GM12878 (cell line): Measurements from ENCODE around the gene LEMD1. TPM values are rescaled to one million over a fixed set of nuclear protein-coding genes. Genes with fewer than 3 reads are reported as not detected.

Experiments
- ATAC-seq: fragments of 200-7000 bp; cut with Tn5 transposase; 3 replicates; pipeline ENCODE4 v1.9.1; 2020; ENCODE audit warnings: mild to moderate bottlenecking, moderate library complexity
- BruUV-seq: library from RNA; stranded (reverse); fragments of 400-500 nt; replicated peaks from 2 replicates; lab custom pipeline; 2021; lab: Mats Ljungman, UMichigan
- CTCF ChIA-PET: fragments of 300-600 bp; sonication (Branson Sonifier 250); formaldehyde crosslinking; extraction: SDS; loops from one replicate; lab custom pipeline; 2021; ENCODE audit warnings: inconsistent platforms; lab: Yijun Ruan, JAX
- POLR2A ChIA-PET: fragments of 350-600 bp; formaldehyde crosslinking; extraction: SDS; loops from one replicate; lab custom pipeline; 2021; ENCODE audit warnings: inconsistent platforms; lab: Charles Lee
- RAD21 ChIA-PET: fragments of 300-600 bp; sonication (Branson Sonifier 250); formaldehyde crosslinking; loops from one replicate; lab custom pipeline; 2023; ENCODE audit warnings: antibody characterized with exemption; ENCODE audit not compliant: unreplicated experiment; lab: Charles Lee
- SMC1A ChIA-PET: fragments of 300-600 bp; sonication (Branson Sonifier 250); formaldehyde crosslinking; loops from one replicate; lab custom pipeline; 2023; ENCODE audit not compliant: unreplicated experiment, uncharacterized antibody; lab: Charles Lee
- DNase-seq: peaks from one replicate; pipeline ENCODE4 v3.0.0-alpha.2; 2011; ENCODE audit warnings: low read depth, low spot score
- FAIRE-seq: peaks from 3 replicates; lab custom pipeline; 2011; peaks lifted over from hg19 to GRCh38; lab: Jason Lieb, UNC
- H2AFZ ChIP-seq: 2 replicates; pipeline ENCODE4 v1.6.0; 2011; ENCODE audit warnings: low read depth, low read length, control low read depth; ENCODE audit not compliant: control insufficient read depth
- H3K27ac ChIP-seq: 2 replicates; pipeline ENCODE4 v1.5.1; 2011; ENCODE audit warnings: control low read depth; ENCODE audit not compliant: control insufficient read depth, insufficient read depth
- H3K27me3 ChIP-seq, 2 experiments: replicated peaks in 1 of 2; 2 replicates each; pipeline versions ENCODE4 v1.6.0 to v1.6.1; 2011; ENCODE audit warnings: low read length in 1 of 2; ENCODE audit not compliant: control insufficient read depth in 2 of 2, insufficient read depth in 2 of 2
- H3K36me3 ChIP-seq, 2 experiments: 2 replicates each; pipeline ENCODE4 v1.5.1; 2011; ENCODE audit warnings: low read length in 1 of 2; ENCODE audit not compliant: control insufficient read depth in 2 of 2, insufficient read depth in 2 of 2
- H3K4me1 ChIP-seq: 2 replicates; pipeline ENCODE4 v1.6.1; 2011; ENCODE audit warnings: mild to moderate bottlenecking, low read length, moderate library complexity, mixed read lengths; ENCODE audit not compliant: control insufficient read depth, insufficient read depth
- H3K4me2 ChIP-seq: 2 replicates; pipeline ENCODE4 v1.6.0; 2011; ENCODE audit warnings: control low read depth; ENCODE audit not compliant: control insufficient read depth, insufficient read depth
- H3K4me3 ChIP-seq: fragments of 200-600 bp; sonication (generic); 2 replicates; pipeline ENCODE4 v1.5.1; 2016
- H3K79me2 ChIP-seq: 2 replicates; pipeline ENCODE4 v1.6.0; 2011; ENCODE audit warnings: low read length; ENCODE audit not compliant: control insufficient read depth, insufficient read depth
- H3K9ac ChIP-seq: 2 replicates; pipeline ENCODE4 v1.8.0; 2011; ENCODE audit warnings: low read length, control low read depth, mixed read lengths; ENCODE audit not compliant: control insufficient read depth, insufficient read depth
- H3K9me3 ChIP-seq: replicated peaks from 3 replicates; pipeline ENCODE4 v1.5.1; 2011; ENCODE audit warnings: mild to moderate bottlenecking, low read length; ENCODE audit not compliant: control insufficient read depth, insufficient read depth
- H4K20me1 ChIP-seq: 2 replicates; pipeline ENCODE4 v1.6.0; 2011; ENCODE audit not compliant: control insufficient read depth, insufficient read depth
- BCL11A ChIP-seq: IDR thresholded peaks from 2 replicates; pipeline ENCODE4 v1.6.1; 2011; ENCODE audit warnings: low read depth, low read length
- CHD1 ChIP-seq: IDR thresholded peaks from 2 replicates; pipeline ENCODE4 v1.6.1; 2012; ENCODE audit warnings: low read depth, low read length, improper control_type of control experiment
- CUX1 ChIP-seq: IDR thresholded peaks from 2 replicates; pipeline ENCODE4 v1.6.1; 2012; ENCODE audit warnings: improper control_type of control experiment, low read depth, low read length; ENCODE audit not compliant: insufficient replicate concordance
- EED ChIP-seq: sonication (generic); IDR thresholded peaks from 2 replicates; pipeline ENCODE4 v1.6.1; 2016; ENCODE audit warnings: antibody characterized with exemption, low read depth
- NFYA ChIP-seq: IDR thresholded peaks from 2 replicates; pipeline ENCODE4 v1.6.1; 2011; ENCODE audit warnings: low read depth, mild to moderate bottlenecking, low read length, improper control_type of control experiment, borderline replicate concordance
- YY1 ChIP-seq: IDR thresholded peaks from 2 replicates; pipeline ENCODE4 v1.6.1; 2011; ENCODE audit warnings: low read depth, mild to moderate bottlenecking, low read length
- ZBTB11 ChIP-seq: fragments of 450-650 bp; formaldehyde crosslinking; IDR thresholded peaks from 2 replicates; pipeline ENCODE4 v1.5.0; 2022; ENCODE audit warnings: mild to moderate bottlenecking, missing genetic modification characterization
- ZNF622 ChIP-seq: fragments of 450-650 bp; IDR thresholded peaks from 2 replicates; pipeline ENCODE4 v1.6.1; 2017; ENCODE audit warnings: mild to moderate bottlenecking, inconsistent platforms
- WGBS: methylation state at CpG from one replicate; pipeline ENCODE4 v1.1.6; 2016; ENCODE audit warnings: low lambda C conversion rate; ENCODE audit not compliant: insufficient replicate concordance, insufficient coverage; ENCODE audit errors: missing lambda C conversion rate; 5-methylcytosine and 5-hydroxymethylcytosine counted together
- in situ Hi-C: fragments of 300-500 bp; cut with MboI; formaldehyde crosslinking; loops from 9 replicates; pipeline ENCODE4 v1.14.3; 2018; ENCODE audit warnings: mixed read lengths
- intact Hi-C: fragments of 100-400 bp; cut with micrococcal nuclease; formaldehyde crosslinking; loops from one replicate; pipeline ENCODE4 v1.14.2; 2022; ENCODE audit not compliant: unreplicated experiment
- polyA plus RNA-seq, 11 experiments: library from polyadenylated mRNA; depleted of rRNA in 4 of 11; unstranded in 6 of 11; stranded (reverse) in 5 of 11; fragments of >200 nt; fragmentation: Nextera tagmentation in 4 of 11; fragmentation: Illumina TruSeq in 1 of 11; extraction: Ambion mirVana in 4 of 11; extraction: Trizol in 1 of 11; gene quantifications; 1 replicate in 1 of 11; 2 replicates in 10 of 11; pipeline versions ENCODE4 v1.2.1 to v1.2.3, GENCODE V29; 2011 to 2016; ENCODE audit warnings: inconsistent platforms in 2 of 11, missing spikeins in 2 of 11, low read depth in 1 of 11
- total RNA-seq, 4 experiments: library from RNA; depleted of rRNA in 3 of 4; stranded (reverse); fragments of >200 nt in 3 of 4; fragmentation: Illumina TruSeq in 1 of 4; extraction: Trizol in 1 of 4; gene quantifications; 2 replicates each; pipeline versions ENCODE4 v1.2.1 to v1.2.3, GENCODE V29; 2013 to 2021
- TF ChIP-seq, protein P1 (sequence below): fragments of 450-650 bp; IDR thresholded peaks from 2 replicates; pipeline ENCODE4 v1.6.1; 2017; ENCODE audit warnings: mild to moderate bottlenecking, moderate library complexity

Gene LEMD1
- total and polyA plus RNA-seq, 10 of the 15 experiments (the other 5 are each of a cell fraction or from before 2014, with no cell fraction given) = 0.19 to 1.2 (median 0.26) TPM; not detected in 7

DNA sequence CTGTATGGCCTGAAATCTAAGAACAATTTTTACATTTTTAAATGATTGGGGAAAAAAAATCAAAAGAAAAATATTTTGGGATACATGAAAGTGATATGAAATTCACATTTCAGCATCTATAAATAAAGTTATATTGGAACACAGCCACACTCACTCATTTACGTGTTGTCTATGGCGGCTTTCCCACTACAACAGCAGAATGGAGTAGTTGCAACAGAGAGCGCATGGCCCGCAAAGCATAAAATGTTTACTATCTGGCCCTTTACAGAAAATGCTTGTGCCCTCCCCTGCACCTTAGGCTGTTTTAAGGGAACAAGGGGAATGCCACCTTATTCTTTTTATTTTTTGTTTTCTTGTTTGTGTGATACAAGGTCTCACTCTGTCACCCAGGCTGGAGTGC is 68.7 kb downstream of the LEMD1 start:
- in situ Hi-C loops = no loop called here
- 67% methylated on average over 4 of the region's 4 CpGs for WGBS
- no peak overlapping the region for H3K4me2 ChIP-seq
- intact Hi-C loops = no loop called here
- peaks cover 0 to 8% of the 10 kb centered on the region in 2 experiments; a peak in 3 of 4 replicates for H3K27me3 ChIP-seq
- FAIRE-seq = no peak
- ATAC-seq = no peak
- H4K20me1 ChIP-seq = no peaks in the 10 kb centered on the region
- no peaks in the 10 kb centered on the region for H3K9me3 ChIP-seq
- ChIA-PET RAD21 (interaction anchor here (1.3 to 2.5 kb wide), 10 partner anchors 9 to 305 kb away, joined by 3 to 29 read pairs (median 10); no protein-coding TSS in a partner anchor), POLR2A (no interaction called here), CTCF (interaction anchor here (1.2 to 5.8 kb wide), 26 partner anchors 10 to 279 kb away, joined by 3 to 167 read pairs (median 7); no protein-coding TSS in a partner anchor), SMC1A (interaction anchor here (1.1 to 5.6 kb wide), 12 partner anchors 14 to 173 kb away, joined by 3 to 107 read pairs (median 11); no protein-coding TSS in a partner anchor)
- H3K27ac ChIP-seq = no peak overlapping the region
- no TSS peak for BruUV-seq
- no peak for DNase-seq
- H3K4me3 ChIP-seq = no peak overlapping the region
- no peak overlapping the region for H3K9ac ChIP-seq
- no peaks in the 10 kb centered on the region for H3K4me1 ChIP-seq
- no peak overlapping the region for H2AFZ ChIP-seq
- no peaks in the 10 kb centered on the region for H3K36me3 ChIP-seq
- no peaks in the 10 kb centered on the region for H3K79me2 ChIP-seq
- TF ChIP-seq BCL11A = no peak
- TF ChIP-seq EED = no peak
- TF ChIP-seq ZNF622 = no peak
- TF ChIP-seq CHD1 = no peak
- TF ChIP-seq, protein P1, sequence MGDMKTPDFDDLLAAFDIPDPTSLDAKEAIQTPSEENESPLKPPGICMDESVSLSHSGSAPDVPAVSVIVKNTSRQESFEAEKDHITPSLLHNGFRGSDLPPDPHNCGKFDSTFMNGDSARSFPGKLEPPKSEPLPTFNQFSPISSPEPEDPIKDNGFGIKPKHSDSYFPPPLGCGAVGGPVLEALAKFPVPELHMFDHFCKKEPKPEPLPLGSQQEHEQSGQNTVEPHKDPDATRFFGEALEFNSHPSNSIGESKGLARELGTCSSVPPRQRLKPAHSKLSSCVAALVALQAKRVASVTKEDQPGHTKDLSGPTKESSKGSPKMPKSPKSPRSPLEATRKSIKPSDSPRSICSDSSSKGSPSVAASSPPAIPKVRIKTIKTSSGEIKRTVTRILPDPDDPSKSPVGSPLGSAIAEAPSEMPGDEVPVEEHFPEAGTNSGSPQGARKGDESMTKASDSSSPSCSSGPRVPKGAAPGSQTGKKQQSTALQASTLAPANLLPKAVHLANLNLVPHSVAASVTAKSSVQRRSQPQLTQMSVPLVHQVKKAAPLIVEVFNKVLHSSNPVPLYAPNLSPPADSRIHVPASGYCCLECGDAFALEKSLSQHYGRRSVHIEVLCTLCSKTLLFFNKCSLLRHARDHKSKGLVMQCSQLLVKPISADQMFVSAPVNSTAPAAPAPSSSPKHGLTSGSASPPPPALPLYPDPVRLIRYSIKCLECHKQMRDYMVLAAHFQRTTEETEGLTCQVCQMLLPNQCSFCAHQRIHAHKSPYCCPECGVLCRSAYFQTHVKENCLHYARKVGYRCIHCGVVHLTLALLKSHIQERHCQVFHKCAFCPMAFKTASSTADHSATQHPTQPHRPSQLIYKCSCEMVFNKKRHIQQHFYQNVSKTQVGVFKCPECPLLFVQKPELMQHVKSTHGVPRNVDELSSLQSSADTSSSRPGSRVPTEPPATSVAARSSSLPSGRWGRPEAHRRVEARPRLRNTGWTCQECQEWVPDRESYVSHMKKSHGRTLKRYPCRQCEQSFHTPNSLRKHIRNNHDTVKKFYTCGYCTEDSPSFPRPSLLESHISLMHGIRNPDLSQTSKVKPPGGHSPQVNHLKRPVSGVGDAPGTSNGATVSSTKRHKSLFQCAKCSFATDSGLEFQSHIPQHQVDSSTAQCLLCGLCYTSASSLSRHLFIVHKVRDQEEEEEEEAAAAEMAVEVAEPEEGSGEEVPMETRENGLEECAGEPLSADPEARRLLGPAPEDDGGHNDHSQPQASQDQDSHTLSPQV = no peak
- no peak for TF ChIP-seq CUX1
- TF ChIP-seq NFYA = no peak
- TF ChIP-seq YY1 = no peak
- no peak for TF ChIP-seq ZBTB11 (CRISPR knock-in tag)
